HG03139 (cell line): Measurements from ENCODE around the gene DENR.
"Not testable (repeated sequence)": the region's sequence is repeated elsewhere in the genome, so short reads cannot be mapped to it uniquely, and the experiment has no call there.

Source experiments
- ATAC-seq: cut with Tn5 transposase; IDR thresholded peaks from one replicate; pipeline ENCODE4 v1.9.1; 2021; ENCODE audit not compliant: unreplicated experiment

The DENR gene, protein sequence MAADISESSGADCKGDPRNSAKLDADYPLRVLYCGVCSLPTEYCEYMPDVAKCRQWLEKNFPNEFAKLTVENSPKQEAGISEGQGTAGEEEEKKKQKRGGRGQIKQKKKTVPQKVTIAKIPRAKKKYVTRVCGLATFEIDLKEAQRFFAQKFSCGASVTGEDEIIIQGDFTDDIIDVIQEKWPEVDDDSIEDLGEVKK

DNA sequence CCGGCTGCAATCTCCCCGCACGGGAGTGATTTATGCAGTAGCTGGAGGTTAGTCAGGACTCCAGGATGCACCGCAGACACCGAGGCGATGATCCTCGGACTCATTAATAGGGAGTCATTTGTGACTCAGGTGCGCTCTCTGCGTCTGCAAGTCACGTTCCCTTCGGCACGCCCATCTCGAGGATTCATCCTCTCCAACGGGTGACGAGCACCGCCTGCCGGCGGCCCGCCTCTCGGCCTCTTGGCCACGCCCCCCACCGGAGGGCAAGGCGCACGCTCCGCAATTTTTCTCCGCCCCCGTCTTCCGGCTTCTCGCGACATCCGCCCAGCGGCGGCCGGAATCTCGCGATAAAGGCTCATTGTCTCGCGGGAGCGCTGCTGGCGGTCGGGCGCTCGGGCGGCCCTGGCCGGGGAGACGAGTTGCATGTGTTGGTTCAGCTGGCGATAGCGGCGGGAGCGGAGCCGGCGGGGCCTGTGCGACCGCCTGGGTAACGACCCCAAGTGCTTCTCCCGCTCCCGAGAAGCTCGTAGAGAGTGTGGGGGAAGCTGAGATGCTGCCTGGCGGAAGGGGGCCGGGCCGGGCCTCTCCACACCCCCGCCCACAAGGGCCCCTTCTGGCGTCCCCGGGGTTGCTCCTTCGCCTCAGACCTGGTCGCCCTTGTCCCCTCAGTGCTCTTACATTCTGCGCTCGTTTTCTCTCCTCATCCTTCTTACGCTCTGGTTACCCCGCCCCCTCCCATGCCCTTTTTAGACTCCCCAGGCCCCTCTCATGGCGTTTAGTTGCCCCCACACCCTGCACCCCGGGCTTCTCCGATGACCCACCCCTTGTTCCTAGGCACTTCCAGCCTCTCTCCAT lies at the start of gene DENR:
Gene DENR (plus strand): TSS at position 361 of the 855 bp plus-strand sequence. CDS start 878 bp downstream, outside the sequence.
- ATAC-seq, result peak; percentile 92

DNA sequence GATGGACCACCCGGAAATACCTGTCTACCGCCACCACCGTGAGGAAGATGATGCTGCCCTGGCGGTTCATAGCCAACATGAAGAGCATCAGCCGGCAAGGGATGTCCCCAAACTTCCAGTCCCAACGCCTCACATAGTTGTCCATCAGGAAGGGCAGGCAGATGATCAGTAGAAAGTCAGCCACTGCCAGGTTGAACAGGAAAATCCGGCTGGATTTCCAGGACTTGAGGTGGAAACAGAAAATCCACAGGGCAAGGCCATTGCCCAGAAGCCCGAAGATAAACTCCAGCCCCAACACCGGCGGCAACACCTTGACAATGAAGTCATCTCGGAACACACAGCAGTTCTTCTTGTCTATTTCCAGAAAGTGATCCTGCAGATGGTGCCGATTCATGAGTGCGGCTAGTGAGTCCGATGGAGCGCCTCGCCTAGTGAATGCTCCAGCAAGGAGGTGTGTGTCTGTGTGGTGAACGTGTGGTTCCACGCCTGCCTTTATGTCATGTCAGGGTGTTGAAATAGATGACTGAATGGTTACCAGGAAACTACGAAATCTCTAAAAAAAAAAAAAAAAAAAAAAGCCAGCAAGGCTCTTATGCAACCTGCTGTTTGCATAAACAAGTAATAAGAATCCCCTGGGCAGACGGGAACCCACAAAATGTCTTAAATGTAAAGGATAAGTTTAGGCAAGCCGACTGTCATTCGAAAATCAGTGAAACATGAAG lies 49.6 kb upstream of the DENR start, which contains the start of gene HCAR2:
Gene HCAR2 (minus strand): TSS at position 468 of the 722 bp plus-strand sequence. CDS start 74 bp downstream, at position 394.
- not testable (repeated sequence) for ATAC-seq

DNA sequence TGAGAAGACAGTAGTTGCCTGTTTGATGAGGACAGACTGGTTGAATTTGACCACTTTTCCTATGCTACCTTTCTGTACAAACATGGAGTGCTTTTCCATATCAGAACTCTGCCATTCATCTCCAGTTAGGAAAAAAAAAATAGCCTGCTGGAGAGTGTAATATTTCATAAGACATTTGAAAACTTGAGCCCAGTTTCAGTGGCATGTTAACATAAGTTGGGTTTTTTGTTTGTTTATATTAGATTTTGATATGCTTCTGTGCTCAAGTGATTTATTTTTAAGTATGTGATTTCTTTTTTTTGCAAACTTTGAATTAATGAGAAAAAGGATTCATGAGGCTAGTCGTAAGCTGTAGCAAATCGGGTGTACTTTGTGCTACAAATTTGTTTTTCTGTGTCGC lies 48.8 kb upstream of the DENR start:
- not testable (repeated sequence) for ATAC-seq

DNA sequence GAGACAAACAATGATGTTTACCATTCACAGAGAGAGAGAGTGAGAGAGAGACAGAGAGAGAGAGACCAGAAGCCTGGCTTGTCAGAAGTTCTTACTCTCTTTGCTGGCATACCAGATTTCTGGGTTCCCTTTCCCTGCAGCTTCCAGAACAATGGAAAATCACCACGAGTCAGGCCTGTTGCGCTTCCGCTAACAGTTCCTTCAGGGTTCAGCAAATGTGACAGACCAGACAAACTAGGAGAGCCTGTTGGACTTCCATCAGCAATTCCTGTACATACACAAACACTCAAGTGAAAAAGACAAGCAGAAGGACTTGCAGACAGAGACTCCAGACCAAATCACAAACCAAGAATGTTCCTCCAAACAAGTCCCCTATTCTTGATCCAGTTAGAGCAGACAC lies 43.3 kb upstream of the DENR start:
- not testable (repeated sequence) for ATAC-seq

DNA sequence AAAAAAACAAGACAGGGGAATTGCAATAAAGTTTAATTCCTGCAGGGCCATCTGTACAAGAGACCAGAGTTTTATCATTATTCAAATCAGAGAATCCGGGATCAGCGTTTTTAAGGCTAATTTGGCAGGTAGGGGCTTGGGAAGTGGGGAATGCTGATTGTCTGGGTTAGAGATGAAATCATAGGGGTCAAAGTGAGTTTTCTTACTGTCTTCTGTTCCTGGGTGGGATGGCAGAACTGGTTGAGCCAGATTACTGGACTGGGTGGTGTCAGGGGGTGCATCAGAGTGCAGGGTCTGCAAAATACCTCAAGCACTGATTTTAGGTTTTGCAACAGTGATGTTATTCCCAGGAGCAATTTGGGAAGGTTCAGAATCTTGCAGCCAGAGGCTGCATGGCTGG lies 42.3 kb upstream of the DENR start:
- not testable (repeated sequence) for ATAC-seq

DNA sequence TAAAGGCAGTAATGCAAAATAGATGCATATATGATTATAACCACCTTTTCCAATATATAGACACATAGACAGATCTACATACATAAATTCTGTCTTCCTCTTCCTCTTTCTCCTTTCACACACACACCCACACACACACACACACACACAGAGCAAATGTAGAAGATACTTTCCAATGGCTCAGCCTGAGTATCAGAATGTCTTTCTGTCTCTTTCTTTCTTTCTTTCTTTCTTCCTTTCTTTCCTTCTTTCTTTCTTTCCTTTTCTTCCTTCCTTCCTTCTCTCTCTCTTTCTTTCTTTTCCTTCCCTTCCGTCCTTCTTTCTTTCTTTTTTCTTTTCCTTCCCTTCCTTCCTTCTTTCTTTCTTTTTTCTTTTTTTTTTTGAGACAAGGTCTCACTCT lies 41.4 kb upstream of the DENR start:
- ATAC-seq, result not testable (repeated sequence)

DNA sequence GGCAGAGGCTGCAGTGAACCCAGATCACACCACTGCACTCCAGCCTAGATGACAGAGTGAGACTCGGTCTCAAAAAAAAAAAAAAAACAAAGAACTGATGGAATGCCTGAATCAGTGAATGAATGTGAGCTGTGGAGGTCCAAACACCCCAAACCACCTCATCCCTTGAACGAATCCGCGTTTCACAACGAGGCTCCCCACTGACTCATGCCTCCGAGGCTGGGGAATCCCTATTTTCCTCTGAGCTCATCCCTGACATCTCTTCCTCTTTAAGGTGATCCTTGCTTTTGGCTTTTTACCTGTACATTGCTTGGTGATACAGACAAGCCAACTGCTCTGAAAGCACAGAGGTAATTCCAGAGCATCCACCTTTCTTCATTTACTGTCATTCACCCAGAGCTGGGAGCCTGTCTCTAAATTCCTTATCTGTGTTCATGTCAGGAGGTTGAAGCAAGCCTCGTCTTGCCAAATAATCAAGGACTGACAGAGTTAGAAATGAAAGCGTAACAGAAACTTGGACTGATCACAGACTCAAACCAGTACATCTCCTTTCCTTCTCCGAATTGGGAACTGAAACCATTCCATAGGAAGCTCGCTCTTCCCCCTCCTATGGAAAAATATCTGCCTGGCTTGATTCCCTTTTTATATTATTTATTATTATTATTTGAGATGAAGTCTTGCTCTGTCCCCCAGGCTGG lies 39.0 kb upstream of the DENR start:
- not testable (repeated sequence) for ATAC-seq

DNA sequence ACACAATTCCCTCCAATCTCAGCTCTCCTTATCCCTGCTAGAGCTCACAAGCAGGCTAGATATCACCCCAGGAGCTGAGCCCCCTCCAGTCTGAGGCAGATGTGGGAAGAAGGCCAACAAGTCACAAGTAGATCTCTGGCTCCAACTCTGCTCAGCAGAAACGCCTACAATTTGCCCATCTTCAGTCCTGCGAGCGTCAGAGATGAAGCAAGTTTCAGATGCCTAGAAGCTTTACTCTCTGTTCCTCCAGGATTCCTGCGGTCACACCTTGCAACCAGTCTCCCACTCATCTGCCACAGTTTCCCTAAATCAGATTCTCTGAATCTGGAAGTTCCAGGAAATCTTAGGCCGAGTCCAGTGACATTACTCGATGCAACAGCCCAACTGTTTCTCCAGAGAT lies 37.4 kb upstream of the DENR start:
- ATAC-seq, result not testable (repeated sequence)

DNA sequence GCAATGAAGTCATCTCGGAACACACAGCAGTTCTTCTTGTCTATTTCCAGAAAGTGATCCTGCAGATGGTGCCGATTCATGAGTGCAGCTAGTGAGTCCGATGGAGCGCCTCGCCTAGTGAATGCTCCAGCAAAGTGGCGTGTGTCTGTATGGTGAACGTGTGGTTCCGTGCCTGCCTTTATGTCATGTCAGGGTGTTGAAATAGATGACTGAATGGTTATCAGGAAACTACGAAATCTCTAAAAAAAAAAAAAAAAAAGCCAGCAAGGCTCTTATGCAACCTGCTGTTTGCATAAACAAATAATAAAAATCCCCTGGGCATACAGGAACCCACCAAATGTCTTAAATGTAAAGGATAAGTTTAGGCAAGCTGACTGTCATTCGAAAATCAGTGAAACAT lies 36.0 kb upstream of the DENR start, which contains the start of gene HCAR3:
Gene HCAR3 (minus strand): TSS at position 154 of the 400 bp plus-strand sequence. CDS start 74 bp downstream, at position 80.
- ATAC-seq, result not testable (repeated sequence)

DNA sequence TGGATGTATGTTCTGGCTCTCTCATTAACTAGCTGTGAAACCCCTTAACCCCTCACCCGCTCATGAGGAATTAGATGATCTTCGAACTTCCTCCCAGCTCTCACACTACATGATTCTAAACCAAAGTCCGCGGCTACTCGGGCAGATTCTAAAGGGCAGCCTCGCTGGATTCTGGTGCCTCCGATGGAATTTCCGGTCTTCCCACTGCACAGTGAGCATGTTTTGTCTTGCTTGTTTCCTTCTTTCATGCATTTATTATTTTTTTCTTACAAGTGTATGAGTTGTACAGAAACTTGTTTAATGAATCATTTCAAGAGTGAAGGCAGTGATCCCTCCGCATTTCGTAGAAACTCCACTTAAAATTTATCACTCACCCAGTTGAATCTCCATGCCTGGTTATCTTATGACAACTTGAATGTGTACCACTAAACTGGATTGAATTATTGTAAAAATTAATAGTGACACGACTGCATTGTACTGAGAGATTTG lies 31.5 kb upstream of the DENR start:
- no peak for ATAC-seq

DNA sequence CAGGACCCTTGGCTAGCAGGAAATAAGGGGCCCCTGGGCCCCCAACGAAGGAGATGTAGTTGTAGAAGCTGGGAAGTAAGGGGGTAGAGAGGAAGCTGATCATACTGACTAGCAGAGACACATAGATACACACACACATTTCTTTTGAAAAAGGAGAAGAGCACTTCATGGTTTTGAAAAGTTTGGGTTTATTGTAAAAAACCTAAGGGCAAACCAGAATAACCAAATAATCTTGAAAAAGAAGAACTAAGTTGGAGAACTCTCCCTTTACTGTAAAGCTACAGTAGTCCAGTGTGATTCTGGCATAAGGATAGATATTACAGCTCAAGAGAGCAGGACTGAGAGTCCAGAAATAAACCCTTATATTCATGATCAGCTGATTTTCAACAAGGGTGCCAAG lies 30.2 kb upstream of the DENR start:
- no peak for ATAC-seq

DNA sequence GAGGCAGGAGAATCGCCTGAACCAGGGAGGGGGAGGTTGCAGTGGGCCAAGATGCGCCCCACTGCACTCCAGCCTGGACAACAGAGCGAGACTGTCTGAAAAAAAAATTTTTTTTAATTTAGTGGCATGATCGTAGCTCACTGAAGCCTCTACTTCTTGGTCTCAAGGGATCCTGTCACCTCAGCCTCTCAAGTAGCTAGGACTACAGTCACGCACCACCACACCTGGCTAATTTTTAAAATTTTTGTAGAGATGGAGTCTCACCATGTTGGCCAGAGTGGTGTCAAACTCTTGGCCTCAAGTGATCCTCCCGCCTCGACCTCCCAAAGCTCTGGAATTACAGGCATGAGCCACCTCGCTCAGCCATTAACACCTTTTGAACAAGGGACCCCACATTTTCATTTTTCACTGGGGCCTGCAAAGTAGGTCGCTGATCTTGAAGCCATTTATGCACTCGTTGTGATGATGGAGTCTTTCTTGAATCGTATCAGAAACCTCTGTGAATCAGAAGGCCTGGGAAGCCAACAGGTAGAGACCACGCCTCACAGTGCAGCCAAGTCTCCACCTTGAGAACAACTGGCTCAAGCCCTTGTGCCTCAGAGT lies 27.9 kb upstream of the DENR start:
- ATAC-seq, result no peak

DNA sequence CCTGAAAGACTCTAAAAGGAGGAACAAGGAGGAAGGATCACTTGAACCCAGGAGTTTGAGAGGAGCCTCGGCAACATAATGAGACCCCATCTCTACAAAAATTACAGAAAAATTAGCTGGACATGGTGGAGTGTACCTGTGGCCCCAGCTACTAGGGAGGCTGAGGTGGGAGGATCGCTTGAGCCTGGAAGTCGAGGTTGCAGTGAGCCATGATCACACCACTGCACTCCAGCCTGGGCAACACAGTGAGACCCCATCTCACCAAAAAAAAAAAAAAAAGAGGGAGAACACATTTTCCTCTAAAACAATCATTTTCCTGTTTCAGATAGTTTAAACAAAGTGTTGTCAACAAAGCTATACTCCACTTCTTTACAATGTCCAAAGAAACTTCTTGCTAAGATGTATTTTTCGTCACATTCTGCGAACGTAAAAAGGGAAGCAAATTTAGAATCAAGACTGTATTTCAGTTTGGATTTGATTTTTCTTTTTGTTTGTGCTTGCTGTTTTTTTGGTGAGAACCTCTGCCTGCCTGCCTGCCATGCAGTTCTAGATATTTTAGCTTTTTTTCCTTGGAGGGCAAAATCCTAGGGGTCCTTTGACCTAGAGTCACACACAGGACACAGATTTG lies 27.1 kb upstream of the DENR start:
- no peak for ATAC-seq

DNA sequence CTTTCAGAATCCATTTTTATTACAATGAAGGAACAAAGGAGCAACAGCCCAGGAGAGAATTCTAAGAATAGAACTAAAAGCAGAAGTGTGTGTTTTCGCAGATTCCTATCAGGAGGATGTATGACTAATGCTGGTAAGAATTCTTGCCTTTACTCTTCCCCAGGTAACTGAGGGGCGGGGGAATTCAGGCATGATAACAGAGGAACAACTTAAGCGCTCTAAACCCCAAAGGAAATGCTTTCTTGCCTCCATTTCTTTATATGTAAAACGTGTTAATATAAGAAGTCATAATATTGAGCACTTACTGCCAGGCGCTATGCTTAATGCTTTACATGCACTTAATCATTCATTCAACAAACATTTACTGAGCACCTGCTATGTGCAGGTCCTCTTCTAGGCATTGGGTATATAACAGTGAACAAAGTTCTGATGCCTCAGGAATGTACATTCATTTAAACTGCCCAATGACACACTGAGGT lies 26.5 kb upstream of the DENR start:
- no peak for ATAC-seq

DNA sequence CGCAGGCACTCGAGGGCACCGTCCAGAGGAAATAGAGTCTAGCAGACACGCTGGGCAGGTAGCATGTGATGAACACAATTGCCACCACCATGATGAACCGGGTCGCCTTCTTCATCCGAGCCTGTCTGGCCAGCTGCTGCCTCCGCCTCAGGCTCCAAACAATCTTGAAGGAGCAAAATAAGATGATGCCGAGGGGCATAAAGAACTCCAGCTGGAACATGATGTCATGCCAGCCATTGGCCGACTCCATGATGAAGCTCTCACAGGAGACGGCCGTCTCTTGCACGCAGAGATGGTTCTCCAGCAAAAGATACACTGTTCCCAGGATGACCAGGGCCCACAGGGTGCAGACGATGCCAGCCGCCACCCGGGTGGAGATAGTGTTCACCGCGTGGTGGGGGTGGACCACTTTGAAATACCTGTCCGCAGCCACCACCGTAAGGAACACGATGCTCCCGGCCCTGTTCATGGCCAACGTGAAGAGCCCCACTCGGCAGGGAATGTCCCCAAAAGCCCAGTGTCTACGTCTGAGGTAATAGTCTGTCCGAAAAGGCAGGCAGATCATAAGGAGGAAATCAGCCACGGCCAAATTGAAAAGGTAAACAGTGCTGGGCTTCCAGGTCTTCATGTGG lies 22.9 kb upstream of the DENR start:
- ATAC-seq, result no peak

DNA sequence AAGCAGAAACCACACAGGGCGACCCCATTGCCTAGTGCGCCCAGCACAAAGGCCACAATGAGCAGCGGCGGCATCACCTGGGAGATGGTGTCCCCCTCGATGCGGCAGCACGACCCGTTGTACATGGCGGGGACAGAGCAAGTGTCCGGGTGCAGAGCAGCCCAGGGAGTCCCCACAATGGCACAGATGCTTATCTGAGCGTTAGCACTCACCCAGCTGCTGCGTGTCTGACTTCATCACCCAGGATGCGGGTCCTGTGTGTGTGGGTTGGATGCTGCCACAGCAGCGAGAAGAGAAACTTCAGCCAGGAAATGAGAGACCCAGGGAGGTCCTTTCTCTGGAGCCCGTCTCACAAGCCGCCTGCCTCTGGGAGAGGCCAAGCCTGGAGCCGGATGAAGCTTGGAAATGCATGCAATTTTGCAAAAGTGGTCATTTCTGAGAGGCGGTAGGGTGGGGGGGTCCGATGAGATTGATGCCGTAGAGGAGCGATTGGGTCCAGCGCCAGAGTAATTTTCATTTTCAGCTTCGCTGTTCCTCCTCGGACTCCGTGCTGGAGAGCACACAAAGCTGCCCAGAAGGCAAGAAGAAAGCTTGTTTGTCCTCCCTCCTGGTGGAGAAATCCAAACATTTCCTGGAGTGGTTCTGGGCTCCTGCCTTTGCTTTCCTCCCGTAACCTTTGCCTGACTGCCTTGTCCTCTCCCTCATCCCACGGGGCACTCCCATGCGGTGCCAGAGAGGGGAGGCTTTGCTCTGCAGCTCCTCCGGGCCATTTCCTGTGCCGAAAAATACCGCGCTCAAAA lies 22.2 kb upstream of the DENR start, which contains the start of gene HCAR1:
Gene HCAR1 (minus strand): TSS at position 630 of the 800 bp plus-strand sequence. CDS start 505 bp downstream, at position 125.
- no peak for ATAC-seq

DNA sequence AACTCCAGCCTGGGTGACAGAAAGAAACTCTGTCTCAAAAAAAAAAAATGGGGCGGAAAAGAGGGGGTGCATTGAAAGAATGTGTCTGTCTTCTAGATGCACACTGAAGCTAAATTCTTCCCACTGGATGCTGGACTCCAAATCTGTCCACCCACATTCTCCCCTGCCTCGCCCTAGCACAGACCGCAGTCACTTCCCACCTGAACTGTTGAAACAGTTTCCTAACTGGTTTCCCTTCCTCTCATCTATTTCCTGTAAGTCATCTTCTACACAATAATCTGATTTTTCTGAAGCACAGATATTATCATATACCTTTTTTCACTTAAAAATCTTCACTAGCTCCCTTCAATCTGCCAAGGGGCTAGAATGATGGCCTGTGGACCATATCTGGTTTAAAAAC lies 20.5 kb upstream of the DENR start:
- no peak for ATAC-seq

DNA sequence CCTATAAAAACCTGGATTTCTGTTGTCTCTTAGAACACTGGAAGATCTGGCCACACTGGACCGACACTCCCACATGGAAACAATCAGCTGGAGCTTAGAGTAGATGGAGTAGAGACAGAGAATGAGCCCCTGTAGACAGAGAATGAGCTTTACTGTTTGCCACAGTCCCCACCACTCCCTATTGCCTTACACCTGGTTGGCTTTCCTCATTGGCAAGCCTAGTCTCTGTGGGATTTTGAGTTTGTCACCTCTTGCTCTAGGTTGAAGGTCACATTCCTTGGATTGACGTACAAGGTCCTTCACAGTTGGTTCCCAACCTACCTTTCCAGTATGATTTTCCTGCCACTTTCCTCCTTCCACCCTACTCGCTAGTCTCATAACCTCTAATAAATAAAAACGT lies 20.0 kb upstream of the DENR start:
- ATAC-seq, result no peak
